ENCODE data around the gene SLC38A3. TPM values are rescaled to one million over a fixed set of nuclear protein-coding genes. Genes with fewer than 3 reads are reported as not detected.
"Not testable (repeated sequence)": the region's sequence is repeated elsewhere in the genome, so short reads cannot be mapped to it uniquely, and the experiment has no call there.

Gene SLC38A3
- total RNA-seq, 1 donor from 2014 or later: not detected

DNA sequence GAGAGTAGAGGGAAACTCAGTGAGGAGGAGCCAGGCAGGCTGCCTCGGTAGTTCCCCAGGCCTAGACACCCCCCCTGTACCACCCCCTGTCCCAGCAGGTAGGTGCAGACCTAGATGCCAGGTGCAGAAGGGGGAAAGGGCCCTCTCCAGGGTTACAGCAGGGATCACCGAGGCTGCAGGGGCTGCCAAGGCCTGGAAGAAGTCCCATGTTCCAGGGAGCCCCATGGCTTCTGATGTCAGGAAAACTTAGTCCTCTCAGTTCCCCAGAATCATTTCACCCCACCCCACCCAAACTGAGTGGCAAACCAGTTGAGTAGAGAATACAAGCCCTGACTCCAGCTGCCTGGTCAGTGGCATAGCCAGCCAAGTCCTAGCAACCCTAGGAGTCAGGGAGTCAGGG, 56.4 kb downstream of the SLC38A3 start:
- H3K27me3 Mint-ChIP-seq (ENCODE audit: unreplicated experiment): peaks cover 20% of the 10 kb centered on the region
- H3K27ac Mint-ChIP-seq (ENCODE audit: unreplicated experiment): peak overlapping the region; percentile 88
- H3K4me3 Mint-ChIP-seq (ENCODE audit: unreplicated experiment): peak overlapping the region; percentile 57
- no peaks in the 10 kb centered on the region for H3K36me3 Mint-ChIP-seq (ENCODE audit: unreplicated experiment)
- peaks cover 15% of the 10 kb centered on the region for H3K9me3 Mint-ChIP-seq (ENCODE audit: unreplicated experiment)
- TF ChIP-seq, protein P1, sequence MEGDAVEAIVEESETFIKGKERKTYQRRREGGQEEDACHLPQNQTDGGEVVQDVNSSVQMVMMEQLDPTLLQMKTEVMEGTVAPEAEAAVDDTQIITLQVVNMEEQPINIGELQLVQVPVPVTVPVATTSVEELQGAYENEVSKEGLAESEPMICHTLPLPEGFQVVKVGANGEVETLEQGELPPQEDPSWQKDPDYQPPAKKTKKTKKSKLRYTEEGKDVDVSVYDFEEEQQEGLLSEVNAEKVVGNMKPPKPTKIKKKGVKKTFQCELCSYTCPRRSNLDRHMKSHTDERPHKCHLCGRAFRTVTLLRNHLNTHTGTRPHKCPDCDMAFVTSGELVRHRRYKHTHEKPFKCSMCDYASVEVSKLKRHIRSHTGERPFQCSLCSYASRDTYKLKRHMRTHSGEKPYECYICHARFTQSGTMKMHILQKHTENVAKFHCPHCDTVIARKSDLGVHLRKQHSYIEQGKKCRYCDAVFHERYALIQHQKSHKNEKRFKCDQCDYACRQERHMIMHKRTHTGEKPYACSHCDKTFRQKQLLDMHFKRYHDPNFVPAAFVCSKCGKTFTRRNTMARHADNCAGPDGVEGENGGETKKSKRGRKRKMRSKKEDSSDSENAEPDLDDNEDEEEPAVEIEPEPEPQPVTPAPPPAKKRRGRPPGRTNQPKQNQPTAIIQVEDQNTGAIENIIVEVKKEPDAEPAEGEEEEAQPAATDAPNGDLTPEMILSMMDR (IDR thresholded peaks at IDR 0.05; ENCODE audit: partially characterized antibody, unreplicated experiment): no peak
- no peak for DNase-seq
- peaks cover 13% of the 10 kb centered on the region for H3K4me1 Mint-ChIP-seq (ENCODE audit: low read depth, unreplicated experiment)

DNA sequence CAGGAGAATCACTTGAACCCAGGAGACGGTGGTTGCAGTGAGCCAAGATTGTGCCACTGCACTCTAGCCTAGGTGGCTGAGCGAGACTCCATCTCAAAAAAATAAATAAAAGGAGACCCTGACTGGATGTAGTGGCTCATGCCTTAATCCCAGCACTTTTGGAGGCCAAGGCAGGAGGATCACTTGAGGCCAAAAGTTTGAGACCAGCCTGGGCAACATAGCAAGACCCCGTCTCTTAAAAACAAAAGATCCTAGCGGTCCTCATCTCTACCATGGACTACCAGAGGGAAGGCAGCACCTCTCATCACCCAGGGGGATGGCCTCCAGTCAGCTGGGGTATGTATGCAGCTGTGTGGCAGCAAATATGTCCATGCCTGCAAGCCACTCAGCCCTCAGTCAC, 57.1 kb downstream of the SLC38A3 start:
- not testable (repeated sequence) for H3K36me3 Mint-ChIP-seq (ENCODE audit: unreplicated experiment); DNase-seq; H3K27ac Mint-ChIP-seq (ENCODE audit: unreplicated experiment); H3K4me3 Mint-ChIP-seq (ENCODE audit: unreplicated experiment)
- peaks cover 14% of the 10 kb centered on the region for H3K9me3 Mint-ChIP-seq (ENCODE audit: unreplicated experiment)
- peaks cover 10% of the 10 kb centered on the region for H3K4me1 Mint-ChIP-seq (ENCODE audit: low read depth, unreplicated experiment)
- H3K27me3 Mint-ChIP-seq (ENCODE audit: unreplicated experiment): peaks cover 18% of the 10 kb centered on the region

DNA sequence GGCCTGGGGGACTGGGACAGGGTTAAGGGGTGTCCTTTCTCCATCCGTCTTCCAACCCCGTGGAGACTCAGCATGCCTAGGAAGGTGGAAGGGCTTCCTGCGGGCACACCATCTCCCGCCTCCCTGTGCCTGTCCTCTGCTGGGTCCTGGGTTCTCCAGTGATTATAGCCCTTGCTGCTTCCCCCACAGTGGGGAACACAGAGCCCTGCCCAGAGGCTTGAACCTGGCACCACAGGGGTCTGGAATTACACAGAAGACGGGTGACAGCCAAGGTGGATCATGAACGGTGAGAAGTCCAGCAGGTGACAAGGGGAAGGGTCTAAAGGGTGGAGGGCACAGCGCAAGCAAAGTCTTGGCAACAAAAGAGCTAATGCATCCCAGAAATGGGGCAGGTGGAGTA, 57.7 kb downstream of the SLC38A3 start:
- H3K4me1 Mint-ChIP-seq (ENCODE audit: low read depth, unreplicated experiment): peaks cover 8% of the 10 kb centered on the region
- DNase-seq: no peak
- no peak overlapping the region for H3K4me3 Mint-ChIP-seq (ENCODE audit: unreplicated experiment)
- TF ChIP-seq, protein P1 (IDR thresholded peaks at IDR 0.05; ENCODE audit: partially characterized antibody, unreplicated experiment): no peak
- peaks cover 15% of the 10 kb centered on the region for H3K27me3 Mint-ChIP-seq (ENCODE audit: unreplicated experiment)
- H3K9me3 Mint-ChIP-seq (ENCODE audit: unreplicated experiment): peaks cover 14% of the 10 kb centered on the region
- no peak overlapping the region for H3K27ac Mint-ChIP-seq (ENCODE audit: unreplicated experiment)
- no peaks in the 10 kb centered on the region for H3K36me3 Mint-ChIP-seq (ENCODE audit: unreplicated experiment)

DNA sequence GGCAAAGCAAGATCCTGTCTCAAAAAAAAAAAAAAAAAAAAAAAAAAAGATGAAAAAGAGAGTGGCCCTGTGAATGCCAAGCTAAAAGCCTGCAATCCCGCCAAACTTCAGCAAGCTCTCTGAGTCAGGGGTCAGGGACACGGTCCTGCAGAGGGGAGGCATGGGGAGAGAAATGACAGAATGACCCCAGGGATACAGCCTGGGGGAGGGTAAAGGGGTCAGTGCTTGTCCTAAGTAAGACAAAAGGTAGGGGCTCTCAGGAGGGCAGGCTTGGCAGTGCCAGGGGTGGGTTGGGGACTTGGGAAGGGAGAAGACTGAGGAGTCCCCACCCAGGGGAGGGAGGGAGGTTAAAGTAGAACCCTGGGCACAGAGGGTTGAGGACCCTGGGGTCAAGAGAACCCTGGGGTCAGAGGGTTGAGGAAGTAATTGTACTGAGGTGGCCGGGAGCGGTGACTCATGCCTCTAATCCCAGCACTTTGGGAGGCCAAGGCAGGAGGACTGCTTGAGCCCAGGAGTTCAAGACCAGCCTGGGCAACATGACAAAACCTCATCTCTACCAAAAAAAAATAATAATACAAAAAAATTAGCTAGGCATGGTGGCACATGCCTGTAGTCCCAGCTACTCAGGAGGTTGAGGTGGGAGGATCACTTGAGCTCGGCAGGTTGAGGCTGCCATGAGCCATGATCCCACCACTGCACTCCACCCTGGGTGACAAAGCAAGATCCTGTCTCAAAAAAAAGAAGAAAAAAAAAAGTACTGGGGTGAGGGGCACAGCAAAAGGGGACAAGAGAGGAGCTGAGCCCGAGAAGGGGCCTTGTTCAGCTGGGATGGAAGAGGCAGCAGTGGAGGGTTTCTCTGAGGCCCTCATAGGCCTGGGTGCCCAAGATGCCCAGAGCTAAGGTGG, 58.7 kb downstream of the SLC38A3 start:
- TF ChIP-seq, protein P1 (IDR thresholded peaks at IDR 0.05; ENCODE audit: partially characterized antibody, unreplicated experiment): no peak
- DNase-seq: no peak
- Mint-ChIP-seq H3K4me1 (ENCODE audit: low read depth, unreplicated experiment) (peaks cover 9% of the 10 kb centered on the region), H3K9me3 (ENCODE audit: unreplicated experiment) (peaks cover 12% of the 10 kb centered on the region), H3K36me3 (ENCODE audit: unreplicated experiment) (no peaks in the 10 kb centered on the region), H3K27me3 (ENCODE audit: unreplicated experiment) (peaks cover 15% of the 10 kb centered on the region), H3K4me3 (ENCODE audit: unreplicated experiment) (no peak overlapping the region), H3K27ac (ENCODE audit: unreplicated experiment) (no peak overlapping the region)

DNA sequence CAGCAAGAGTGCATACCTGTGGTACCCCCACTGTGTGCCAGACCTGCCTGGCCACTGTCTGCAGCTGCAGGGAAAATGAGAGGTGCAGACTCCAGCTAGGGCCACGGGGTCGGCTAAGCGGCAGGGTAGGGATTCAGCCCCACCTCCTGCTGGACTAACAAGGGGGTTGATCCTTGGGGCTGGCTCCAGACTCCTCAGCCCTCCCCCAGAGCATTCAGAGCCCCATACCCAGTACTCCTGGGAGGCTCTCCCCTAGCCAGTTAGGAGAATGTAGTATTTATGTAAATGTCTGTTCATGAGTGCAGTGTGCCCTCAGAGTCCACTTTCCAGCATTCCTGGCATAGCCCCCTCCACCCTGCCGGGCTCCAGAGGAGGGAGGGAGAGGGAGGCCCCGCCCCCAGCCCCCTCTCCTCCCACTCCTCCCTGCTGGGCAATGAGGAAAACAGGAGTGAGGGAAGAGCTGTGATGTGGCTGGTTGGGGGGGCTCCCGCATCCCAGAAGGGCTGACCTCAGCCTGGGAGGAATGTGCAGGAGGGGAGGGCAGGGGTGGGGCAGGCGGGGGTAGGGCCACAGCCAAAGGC, 59.4 kb downstream of the SLC38A3 start:
- Mint-ChIP-seq H3K27me3 (ENCODE audit: unreplicated experiment) (peaks cover 15% of the 10 kb centered on the region), H3K36me3 (ENCODE audit: unreplicated experiment) (no peaks in the 10 kb centered on the region), H3K4me3 (ENCODE audit: unreplicated experiment) (no peak overlapping the region), H3K27ac (ENCODE audit: unreplicated experiment) (no peak overlapping the region), H3K9me3 (ENCODE audit: unreplicated experiment) (peaks cover 11% of the 10 kb centered on the region), H3K4me1 (ENCODE audit: low read depth, unreplicated experiment) (peaks cover 9% of the 10 kb centered on the region)
- DNase-seq: peak; percentile 62
- TF ChIP-seq, protein P1 (IDR thresholded peaks at IDR 0.05; ENCODE audit: partially characterized antibody, unreplicated experiment): no peak
